HepG2 (cell line): ENCODE data around the gene C1QTNF9. TPM values are rescaled to one million over a fixed set of nuclear protein-coding genes. Genes with fewer than 3 reads are reported as not detected.

Experiments used
- ATAC-seq: fragments of 200-7000 bp; cut with Tn5 transposase; 3 replicates; pipeline ENCODE4 v1.9.1; 2020; ENCODE audit warnings: mild to moderate bottlenecking, moderate library complexity
- BruUV-seq: library from RNA; stranded (reverse); fragments of 400-500 nt; replicated peaks from 2 replicates; lab custom pipeline; 2021; lab: Mats Ljungman, UMichigan
- CTCF ChIA-PET: fragments of 300-600 bp; formaldehyde crosslinking; extraction: SDS; loops from one replicate; lab custom pipeline; 2021; ENCODE audit warnings: low total read pairs, inconsistent platforms, low intra/inter-chr PET ratio; lab: Yijun Ruan, JAX
- POLR2A ChIA-PET: fragments of 350-600 bp; sonication (Branson Sonifier 250); formaldehyde crosslinking; loops from one replicate; lab custom pipeline; 2020; ENCODE audit warnings: antibody characterized with exemption, inconsistent platforms; lab: Yijun Ruan, JAX
- DNase-seq: peaks from one replicate; pipeline ENCODE4 v3.0.0-alpha.2; 2015; ENCODE audit warnings: low spot score
- FAIRE-seq: peaks from 3 replicates; lab custom pipeline; 2011; peaks lifted over from hg19 to GRCh38; lab: Jason Lieb, UNC
- H2AFZ ChIP-seq: one replicate; pipeline ENCODE4 v1.6.1; 2011; ENCODE audit warnings: low read length, inconsistent platforms
- H3K27ac ChIP-seq: fragments of 300-600 bp; 3 replicates; pipeline ENCODE4 v1.8.0; 2011; ENCODE audit warnings: mixed run types, mild to moderate bottlenecking, mixed read lengths, low read length, inconsistent platforms; ENCODE audit not compliant: insufficient read depth; ENCODE audit errors: extremely low read length
- H3K27me3 ChIP-seq, 2 experiments: fragments of 200-600 bp in 1 of 2; 2 replicates in 1 of 2; 3 replicates in 1 of 2; pipeline versions ENCODE4 v1.6.0 to v1.8.0; 2011; ENCODE audit warnings: low read length in 2 of 2, mild to moderate bottlenecking in 2 of 2, moderate library complexity in 2 of 2, inconsistent platforms in 1 of 2; ENCODE audit not compliant: insufficient read depth in 2 of 2, control insufficient read depth in 1 of 2
- H3K36me3 ChIP-seq, 2 experiments: fragments of 200-600 bp in 1 of 2; replicated peaks in 1 of 2; 2 replicates in 1 of 2; 3 replicates in 1 of 2; pipeline versions ENCODE4 v1.5.1 to v1.8.0; 2011; ENCODE audit warnings: low read length in 2 of 2, inconsistent platforms in 1 of 2; ENCODE audit not compliant: insufficient read depth in 2 of 2, control insufficient read depth in 1 of 2
- H3K4me1 ChIP-seq: 2 replicates; pipeline ENCODE4 v1.5.1; 2012; ENCODE audit warnings: low read length, inconsistent platforms; ENCODE audit not compliant: insufficient read depth
- H3K4me2 ChIP-seq: 2 replicates; pipeline ENCODE4 v1.6.0; 2011; ENCODE audit warnings: low read depth, low read length, inconsistent platforms
- H3K4me3 ChIP-seq, 3 experiments: fragments of 200-600 bp in 1 of 3; sonication (generic), shearing (Covaris generic) in 1 of 3; replicated peaks in 1 of 3; 2 replicates each; pipeline ENCODE4 v1.5.1; 2011 to 2016; ENCODE audit warnings: low read length in 3 of 3, inconsistent platforms in 2 of 3, low read depth in 2 of 3, mild to moderate bottlenecking in 2 of 3, control low read depth in 1 of 3, mixed read lengths in 1 of 3; ENCODE audit not compliant: insufficient read depth in 1 of 3
- H3K79me2 ChIP-seq: one replicate; pipeline ENCODE4 v1.6.1; 2011; ENCODE audit warnings: low read length, inconsistent platforms; ENCODE audit not compliant: insufficient read depth
- H3K9ac ChIP-seq: 2 replicates; pipeline ENCODE4 v1.6.0; 2011; ENCODE audit warnings: mild to moderate bottlenecking, low read depth, low read length, inconsistent platforms; ENCODE audit not compliant: insufficient read depth
- H3K9me3 ChIP-seq: 2 replicates; pipeline ENCODE4 v1.5.1; 2012; ENCODE audit warnings: mild to moderate bottlenecking, low read length
- H4K20me1 ChIP-seq: 2 replicates; pipeline ENCODE4 v1.6.0; 2011; ENCODE audit warnings: inconsistent platforms, mild to moderate bottlenecking, low read length, moderate library complexity; ENCODE audit not compliant: insufficient read depth
- GTF2F1 ChIP-seq: fragments of 150-350 bp; IDR thresholded peaks from 2 replicates; pipeline ENCODE4 v1.6.1; 2014; ENCODE audit warnings: low read length
- KDM4B ChIP-seq: sonication (generic); formaldehyde crosslinking; IDR thresholded peaks from 2 replicates; pipeline ENCODE4 v1.4.0; 2020; ENCODE audit warnings: missing genetic modification reagents
- MLX ChIP-seq: IDR thresholded peaks from 2 replicates; pipeline ENCODE4 v1.6.1; 2016
- MLXIP ChIP-seq: sonication (generic); formaldehyde crosslinking; IDR thresholded peaks from 2 replicates; pipeline ENCODE4 v1.9.0; 2021; ENCODE audit warnings: missing genetic modification reagents, borderline replicate concordance
- NFIB ChIP-seq: sonication (generic); formaldehyde crosslinking; IDR thresholded peaks from 2 replicates; pipeline ENCODE4 v1.9.0; 2021; ENCODE audit warnings: missing genetic modification reagents, mild to moderate bottlenecking, borderline replicate concordance
- SP1 ChIP-seq, 2 experiments: fragments of 450-650 bp in 1 of 2; sonication (generic) in 1 of 2; formaldehyde crosslinking in 1 of 2; IDR thresholded peaks; 2 replicates each; pipeline versions ENCODE4 v1.4.0 to v1.6.1; 2016 to 2020; ENCODE audit warnings: missing genetic modification reagents in 1 of 2
- SP4 ChIP-seq: sonication (generic); formaldehyde crosslinking; IDR thresholded peaks from 2 replicates; pipeline ENCODE4 v1.8.1; 2023; ENCODE audit warnings: mild to moderate bottlenecking, missing genetic modification reagents
- SSRP1 ChIP-seq: IDR thresholded peaks from 2 replicates; pipeline ENCODE4 v1.6.1; 2016; ENCODE audit warnings: control low read depth
- ZBTB38 ChIP-seq: sonication (generic); formaldehyde crosslinking; IDR thresholded peaks from 2 replicates; pipeline ENCODE4 v1.5.1; 2020; ENCODE audit warnings: mild to moderate bottlenecking, missing genetic modification reagents
- ZBTB39 ChIP-seq: sonication (generic); formaldehyde crosslinking; IDR thresholded peaks from 2 replicates; pipeline ENCODE4 v1.5.0; 2020; ENCODE audit warnings: missing genetic modification reagents
- ZMYM4 ChIP-seq: sonication (generic); formaldehyde crosslinking; IDR thresholded peaks from 2 replicates; pipeline ENCODE4 v1.8.1; 2023; ENCODE audit warnings: mild to moderate bottlenecking, missing genetic modification reagents
- ZNF17 ChIP-seq: sonication (generic); formaldehyde crosslinking; IDR thresholded peaks from 2 replicates; pipeline ENCODE4 v1.5.0; 2020; ENCODE audit warnings: mild to moderate bottlenecking, missing genetic modification reagents
- ZNF275 ChIP-seq: sonication (generic); formaldehyde crosslinking; IDR thresholded peaks from 2 replicates; pipeline ENCODE4 v1.8.0; 2022; ENCODE audit warnings: missing genetic modification reagents, mild to moderate bottlenecking, inconsistent platforms, borderline replicate concordance
- ZNF33A ChIP-seq: sonication (generic); formaldehyde crosslinking; IDR thresholded peaks from 2 replicates; pipeline ENCODE4 v1.5.1; 2020; ENCODE audit warnings: missing genetic modification reagents, mild to moderate bottlenecking, moderate library complexity, borderline replicate concordance
- ZNF367 ChIP-seq: sonication (generic); formaldehyde crosslinking; IDR thresholded peaks from 2 replicates; pipeline ENCODE4 v1.4.0; 2020; ENCODE audit warnings: missing genetic modification reagents, borderline replicate concordance
- WGBS: methylation state at CpG from one replicate; pipeline ENCODE4 v1.1.6; 2017; ENCODE audit warnings: low lambda C conversion rate; 5-methylcytosine and 5-hydroxymethylcytosine counted together
- in situ Hi-C: cut with HindIII; loops from 2 replicates; pipeline ENCODE4 v1.10.0; 2017; ENCODE audit warnings: low pct_unique_long_range_greater_than_20kb; ENCODE audit not compliant: extremely low pct_ligation_motif_present
- intact Hi-C: fragments of 100-400 bp; cut with micrococcal nuclease; formaldehyde crosslinking; loops from one replicate; pipeline ENCODE4 v1.10.0; 2022; ENCODE audit not compliant: unreplicated experiment
- polyA plus RNA-seq, 8 experiments: library from polyadenylated mRNA; depleted of rRNA in 3 of 8; stranded (reverse) in 7 of 8; unstranded in 1 of 8; fragments of >200 nt; fragmentation: Illumina TruSeq in 4 of 8; extraction: Trizol in 4 of 8; gene quantifications; 2 replicates each; pipeline versions ENCODE4 v1.2.1 to v1.2.3, GENCODE V29; 2011 to 2016; ENCODE audit warnings: low read depth in 4 of 8, missing spikeins in 1 of 8, mixed read lengths in 1 of 8; ENCODE audit not compliant: insufficient read depth in 1 of 8
- total RNA-seq, 5 experiments: library from RNA; depleted of rRNA; stranded (reverse); fragments of >200 nt; fragmentation: Illumina TruSeq; extraction: Trizol; gene quantifications; 2 replicates each; pipeline ENCODE4 v1.2.3, GENCODE V29; 2016; ENCODE audit warnings: low read depth in 1 of 5

Gene C1QTNF9
- total and polyA plus RNA-seq, 2 of the 13 experiments (the other 11 are each of a cell fraction or from before 2014, with no cell fraction given): not detected

GRCh38 chr13:24353736-24354135 is 44.4 kb downstream of the C1QTNF9 start:
- Histone ChIP-seq H3K27me3 (0 out of 5 replicates have a peak, but pooled peaks cover 0 to 3% of the 10 kb centered on the region in 2 experiments), H3K79me2 (no peaks in the 10 kb centered on the region), H3K9me3 (no peaks in the 10 kb centered on the region), H3K27ac (no peak overlapping the region), H3K4me3 (no peak overlapping the region), H3K4me2 (no peak overlapping the region)
- TF ChIP-seq SP1 (IDR thresholded peaks at IDR 0.05): no peak
- TF ChIP-seq SP1 (CRISPR knock-in tag; IDR thresholded peaks at IDR 0.05): no peak
- TF ChIP-seq ZNF275 (CRISPR knock-in tag): no peak
- no peak for TF ChIP-seq ZNF33A (CRISPR knock-in tag)
- no peak for TF ChIP-seq MLXIP (CRISPR knock-in tag)
- TF ChIP-seq ZBTB38: no peak
- TF ChIP-seq ZNF367 (CRISPR knock-in tag): no peak
- TF ChIP-seq SSRP1 (CRISPR knock-in tag): no peak
- TF ChIP-seq ZNF17 (CRISPR knock-in tag): no peak
- no peak for TF ChIP-seq SP4 (CRISPR knock-in tag)
- no peak for TF ChIP-seq NFIB (CRISPR knock-in tag)
- no peak for TF ChIP-seq ZBTB39 (CRISPR knock-in tag)
- TF ChIP-seq MLX (CRISPR knock-in tag): no peak
- no peak for TF ChIP-seq ZMYM4 (CRISPR knock-in tag)
- no peak for TF ChIP-seq GTF2F1
- TF ChIP-seq KDM4B: no peak
- TF ChIP-seq, all 625 proteins: peak for 0
- Histone ChIP-seq H3K4me1 (no peaks in the 10 kb centered on the region), H3K9ac (no peak overlapping the region), H2AFZ (no peak overlapping the region), H4K20me1 (no peaks in the 10 kb centered on the region), H3K36me3 (no peaks in the 10 kb centered on the region)
- intact Hi-C loops (loop anchor here (10.0 kb wide), 1 partner anchor 1419 kb away; no protein-coding TSS in a partner anchor), in situ Hi-C loops (loop anchor here (10.0 kb wide), 1 partner anchor 1419 kb away; no protein-coding TSS in a partner anchor)
- POLR2A ChIA-PET: no interaction called here
- DNase-seq (no peak), ATAC-seq (no peak), FAIRE-seq (no peak)
- CTCF ChIA-PET: no interaction called here
- 0% methylated on average over 1 of the region's 1 CpG for WGBS
- BruUV-seq: no TSS peak
